Ishikawa (cell line): Measurements from ENCODE around the gene FHL2.

ENCODE experiments used
- CEBPB ChIP-seq: IDR thresholded peaks from 2 replicates; pipeline ENCODE4 v1.6.1; 2012
- CREB1 ChIP-seq: IDR thresholded peaks from 2 replicates; pipeline ENCODE4 v1.6.1; 2012; ENCODE audit warnings: low read depth
- EGR1 ChIP-seq: IDR thresholded peaks from 2 replicates; pipeline ENCODE4 v1.6.1; 2012
- EP300 ChIP-seq: IDR thresholded peaks from 2 replicates; pipeline ENCODE4 v1.6.1; 2012; ENCODE audit warnings: borderline replicate concordance
- FOXM1 ChIP-seq: IDR thresholded peaks from 2 replicates; pipeline ENCODE4 v1.6.1; 2012; ENCODE audit warnings: low read depth, borderline replicate concordance
- NFIC ChIP-seq: IDR thresholded peaks from 2 replicates; pipeline ENCODE4 v1.6.1; 2012
- RAD21 ChIP-seq: IDR thresholded peaks from 2 replicates; pipeline ENCODE4 v1.6.1; 2012; ENCODE audit warnings: low read depth
- TAF1 ChIP-seq: IDR thresholded peaks from 2 replicates; pipeline ENCODE4 v1.6.1; 2012; ENCODE audit warnings: low read depth, mild to moderate bottlenecking
- TCF12 ChIP-seq: IDR thresholded peaks from 2 replicates; pipeline ENCODE4 v1.6.1; 2012; ENCODE audit warnings: low read depth
- TEAD4 ChIP-seq: IDR thresholded peaks from 2 replicates; pipeline ENCODE4 v1.6.1; 2012
- USF1 ChIP-seq: IDR thresholded peaks from 2 replicates; pipeline ENCODE4 v1.6.1; 2012
- YY1 ChIP-seq: IDR thresholded peaks from 2 replicates; pipeline ENCODE4 v1.6.1; 2012; ENCODE audit warnings: low read depth
- ZBTB7A ChIP-seq: IDR thresholded peaks from 2 replicates; pipeline ENCODE4 v1.6.1; 2012; ENCODE audit warnings: low read depth
- TF ChIP-seq, protein P1 (sequence below): IDR thresholded peaks from 2 replicates; pipeline ENCODE4 v1.6.1; 2012
- TF ChIP-seq, protein P2 (sequence below): IDR thresholded peaks from 2 replicates; pipeline ENCODE4 v1.6.1; 2012; ENCODE audit warnings: low read depth, mild to moderate bottlenecking

The FHL2 gene

DNA sequence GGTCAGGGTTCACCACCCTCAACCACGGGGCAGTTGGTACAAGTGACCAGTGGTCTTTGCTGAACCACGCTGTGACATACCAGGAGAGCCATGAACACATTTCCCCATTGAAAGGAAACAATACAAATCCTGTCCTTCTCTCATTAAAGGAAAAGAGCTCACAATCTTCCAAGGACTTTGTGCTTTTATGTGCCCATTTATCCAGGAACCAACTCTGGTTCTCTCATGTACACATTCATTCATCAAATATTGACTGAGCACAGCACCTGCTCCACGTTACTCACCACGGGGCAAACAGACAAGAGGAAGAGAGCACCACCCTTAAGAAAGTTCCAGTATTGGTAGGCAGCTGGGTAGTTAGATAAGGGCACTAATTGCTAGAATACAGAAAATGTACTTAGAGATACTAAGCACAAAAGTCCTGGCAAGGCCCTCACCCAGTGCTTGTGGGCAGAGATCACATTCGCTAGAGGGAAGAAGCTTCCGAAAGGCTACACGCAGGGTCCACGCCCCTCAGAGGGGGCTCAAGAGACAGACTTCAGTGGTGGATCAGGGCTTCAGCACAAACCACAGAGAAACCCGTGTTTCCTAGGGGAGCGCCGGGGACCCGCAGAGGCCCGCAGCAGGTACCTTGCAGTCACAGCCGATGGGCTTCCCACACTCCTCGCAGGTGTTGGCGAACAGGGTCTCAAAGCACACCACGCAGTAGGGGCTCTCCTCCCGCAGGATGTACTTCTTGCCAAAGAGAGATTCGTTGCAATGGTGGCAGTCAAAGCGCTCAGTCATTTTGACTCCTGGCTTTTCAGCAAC is 12.9 kb downstream of the FHL2 start:
- TF ChIP-seq TEAD4 (no peak), TCF12 (no peak), EP300 (no peak), CREB1 (no peak), YY1 (no peak), TAF1 (no peak), CEBPB (no peak), EGR1 (no peak), NFIC (no peak), FOXM1 (no peak), RAD21 (no peak), USF1 (no peak), ZBTB7A (no peak)
- TF ChIP-seq, protein P1, sequence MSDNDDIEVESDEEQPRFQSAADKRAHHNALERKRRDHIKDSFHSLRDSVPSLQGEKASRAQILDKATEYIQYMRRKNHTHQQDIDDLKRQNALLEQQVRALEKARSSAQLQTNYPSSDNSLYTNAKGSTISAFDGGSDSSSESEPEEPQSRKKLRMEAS = no peak
- TF ChIP-seq, protein P2, sequence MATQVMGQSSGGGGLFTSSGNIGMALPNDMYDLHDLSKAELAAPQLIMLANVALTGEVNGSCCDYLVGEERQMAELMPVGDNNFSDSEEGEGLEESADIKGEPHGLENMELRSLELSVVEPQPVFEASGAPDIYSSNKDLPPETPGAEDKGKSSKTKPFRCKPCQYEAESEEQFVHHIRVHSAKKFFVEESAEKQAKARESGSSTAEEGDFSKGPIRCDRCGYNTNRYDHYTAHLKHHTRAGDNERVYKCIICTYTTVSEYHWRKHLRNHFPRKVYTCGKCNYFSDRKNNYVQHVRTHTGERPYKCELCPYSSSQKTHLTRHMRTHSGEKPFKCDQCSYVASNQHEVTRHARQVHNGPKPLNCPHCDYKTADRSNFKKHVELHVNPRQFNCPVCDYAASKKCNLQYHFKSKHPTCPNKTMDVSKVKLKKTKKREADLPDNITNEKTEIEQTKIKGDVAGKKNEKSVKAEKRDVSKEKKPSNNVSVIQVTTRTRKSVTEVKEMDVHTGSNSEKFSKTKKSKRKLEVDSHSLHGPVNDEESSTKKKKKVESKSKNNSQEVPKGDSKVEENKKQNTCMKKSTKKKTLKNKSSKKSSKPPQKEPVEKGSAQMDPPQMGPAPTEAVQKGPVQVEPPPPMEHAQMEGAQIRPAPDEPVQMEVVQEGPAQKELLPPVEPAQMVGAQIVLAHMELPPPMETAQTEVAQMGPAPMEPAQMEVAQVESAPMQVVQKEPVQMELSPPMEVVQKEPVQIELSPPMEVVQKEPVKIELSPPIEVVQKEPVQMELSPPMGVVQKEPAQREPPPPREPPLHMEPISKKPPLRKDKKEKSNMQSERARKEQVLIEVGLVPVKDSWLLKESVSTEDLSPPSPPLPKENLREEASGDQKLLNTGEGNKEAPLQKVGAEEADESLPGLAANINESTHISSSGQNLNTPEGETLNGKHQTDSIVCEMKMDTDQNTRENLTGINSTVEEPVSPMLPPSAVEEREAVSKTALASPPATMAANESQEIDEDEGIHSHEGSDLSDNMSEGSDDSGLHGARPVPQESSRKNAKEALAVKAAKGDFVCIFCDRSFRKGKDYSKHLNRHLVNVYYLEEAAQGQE = no peak

GRCh38 chr2:105384861-105385260 is 14.0 kb downstream of the FHL2 start:
- TF ChIP-seq EP300 = no peak
- no peak for TF ChIP-seq EGR1
- no peak for TF ChIP-seq CEBPB
- no peak for TF ChIP-seq NFIC
- no peak for TF ChIP-seq CREB1
- TF ChIP-seq RAD21 = no peak
- no peak for TF ChIP-seq ZBTB7A
- no peak for TF ChIP-seq TCF12
- TF ChIP-seq, protein P1 = no peak
- TF ChIP-seq YY1 = no peak
- TF ChIP-seq TEAD4 = no peak
- no peak for TF ChIP-seq FOXM1
- no peak for TF ChIP-seq TAF1
- TF ChIP-seq USF1 = no peak
- TF ChIP-seq, protein P2 = no peak

DNA sequence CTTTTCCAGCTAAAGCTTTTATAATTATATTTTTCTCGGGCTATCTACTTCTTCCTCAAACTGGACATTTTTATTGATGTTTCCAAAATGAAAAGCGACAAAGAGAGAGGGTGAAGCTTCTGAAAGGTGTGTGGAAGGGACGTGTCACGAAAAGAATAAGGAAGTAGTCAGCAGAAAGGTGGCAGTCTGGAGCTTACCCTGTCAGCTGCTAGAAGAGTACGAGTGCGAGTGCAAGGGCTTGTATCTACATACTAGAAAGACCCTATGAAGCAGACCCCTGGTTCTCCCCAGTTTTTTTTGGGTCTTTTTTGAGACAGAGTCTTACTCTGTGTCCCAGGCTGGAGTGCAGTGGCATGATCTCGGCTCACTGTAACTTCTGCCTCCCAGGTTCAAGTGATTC is 14.6 kb downstream of the FHL2 start:
- TF ChIP-seq TAF1 (no peak), TEAD4 (no peak), RAD21 (no peak), USF1 (no peak), EGR1 (no peak), ZBTB7A (no peak), TCF12 (no peak), CEBPB (no peak), FOXM1 (no peak), EP300 (no peak)
- TF ChIP-seq, protein P1 = no peak
- TF ChIP-seq, protein P2 = no peak
